B cell (primary cell): Measurements from ENCODE around the gene SLC37A1.

Source experiments
- EZH2 ChIP-seq: IDR thresholded peaks from 2 replicates; pipeline ENCODE4 v1.6.1; 2012; ENCODE audit warnings: borderline replicate concordance, low read depth, mild to moderate bottlenecking, moderate library complexity, low read length; ENCODE audit not compliant: insufficient read depth, poor library complexity, severe bottlenecking
- TF ChIP-seq, protein P1 (sequence below): fragments of 200-600 bp; IDR thresholded peaks from one replicate; pipeline ENCODE4 v1.8.0; 2022; ENCODE audit warnings: antibody characterized with exemption, mild to moderate bottlenecking

DNA sequence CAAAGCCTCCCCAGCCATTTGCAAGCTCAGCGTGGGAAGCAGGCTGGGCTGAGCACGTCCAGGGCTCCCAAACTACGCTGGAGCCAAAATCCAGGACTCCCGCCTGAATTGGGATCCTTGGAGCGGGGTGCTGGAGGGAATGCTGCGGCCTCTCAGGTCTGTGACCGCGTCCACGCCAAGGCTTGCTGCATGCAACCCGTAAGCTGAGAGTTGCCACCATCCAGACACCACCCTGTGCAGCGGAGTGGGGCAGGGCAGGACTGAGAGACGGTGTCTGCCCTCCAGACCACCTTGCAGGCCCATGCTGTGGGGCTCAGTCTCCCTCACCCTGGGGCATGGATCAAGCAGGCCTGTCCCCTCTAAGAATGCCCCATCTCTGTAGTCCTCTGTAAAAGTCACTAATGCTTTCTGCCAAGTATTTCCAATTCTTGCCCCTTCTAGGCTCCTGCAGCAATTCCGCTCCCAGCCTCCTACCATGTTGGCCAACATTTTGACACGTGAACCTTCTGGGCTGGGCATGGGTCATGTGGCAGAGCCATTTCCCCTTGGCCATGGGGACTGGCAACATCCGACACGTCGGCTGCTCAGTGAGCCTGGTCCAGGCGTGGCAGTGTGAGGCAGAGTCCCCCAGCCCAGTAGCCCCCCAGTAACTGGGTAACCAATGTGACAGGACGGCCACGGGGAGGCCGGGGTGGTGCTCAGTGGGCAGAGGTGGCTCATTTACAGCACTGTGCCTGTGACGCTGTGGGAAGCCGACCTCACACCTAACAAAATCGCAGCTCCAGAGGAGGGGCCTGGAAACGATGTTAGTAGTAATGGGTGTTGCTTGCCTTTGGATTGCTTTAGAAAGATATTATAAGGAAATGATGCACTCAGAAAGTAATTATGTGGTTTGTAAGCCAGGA lies 81.9 kb downstream of the SLC37A1 start:
- TF ChIP-seq, protein P1, sequence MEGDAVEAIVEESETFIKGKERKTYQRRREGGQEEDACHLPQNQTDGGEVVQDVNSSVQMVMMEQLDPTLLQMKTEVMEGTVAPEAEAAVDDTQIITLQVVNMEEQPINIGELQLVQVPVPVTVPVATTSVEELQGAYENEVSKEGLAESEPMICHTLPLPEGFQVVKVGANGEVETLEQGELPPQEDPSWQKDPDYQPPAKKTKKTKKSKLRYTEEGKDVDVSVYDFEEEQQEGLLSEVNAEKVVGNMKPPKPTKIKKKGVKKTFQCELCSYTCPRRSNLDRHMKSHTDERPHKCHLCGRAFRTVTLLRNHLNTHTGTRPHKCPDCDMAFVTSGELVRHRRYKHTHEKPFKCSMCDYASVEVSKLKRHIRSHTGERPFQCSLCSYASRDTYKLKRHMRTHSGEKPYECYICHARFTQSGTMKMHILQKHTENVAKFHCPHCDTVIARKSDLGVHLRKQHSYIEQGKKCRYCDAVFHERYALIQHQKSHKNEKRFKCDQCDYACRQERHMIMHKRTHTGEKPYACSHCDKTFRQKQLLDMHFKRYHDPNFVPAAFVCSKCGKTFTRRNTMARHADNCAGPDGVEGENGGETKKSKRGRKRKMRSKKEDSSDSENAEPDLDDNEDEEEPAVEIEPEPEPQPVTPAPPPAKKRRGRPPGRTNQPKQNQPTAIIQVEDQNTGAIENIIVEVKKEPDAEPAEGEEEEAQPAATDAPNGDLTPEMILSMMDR: no peak
- no peak for TF ChIP-seq EZH2
